ENCODE data around the gene VPS29.

- TF ChIP-seq CTCF (IDR thresholded peaks at IDR 0.05; ENCODE audit: borderline replicate concordance, extremely low read depth, low read length, poor library complexity, severe bottlenecking) (no peak), EZH2 (IDR thresholded peaks at IDR 0.05; ENCODE audit: borderline replicate concordance, low read depth, low read length, severe bottlenecking) (no peak)
These were observed 38.1 kb upstream of the VPS29 start for GRCh38 chr12:110540048-110540447.

Data from DND-41 (cell line).